Measurements from ENCODE around the gene CGB7.

GRCh38 chr19:49057636-49058234, at the start of gene CGB7:
- TF ChIP-seq CTCF (IDR thresholded peaks at IDR 0.05) (no peak), POLR2AphosphoS5 (IDR thresholded peaks at IDR 0.05) (no peak), POLR2A (IDR thresholded peaks at IDR 0.05) (no peak), EP300 (IDR thresholded peaks at IDR 0.05) (no peak)

Data from suprapubic skin (tissue), 4 donors.